ENCODE results near the gene DLGAP1.

DNA sequence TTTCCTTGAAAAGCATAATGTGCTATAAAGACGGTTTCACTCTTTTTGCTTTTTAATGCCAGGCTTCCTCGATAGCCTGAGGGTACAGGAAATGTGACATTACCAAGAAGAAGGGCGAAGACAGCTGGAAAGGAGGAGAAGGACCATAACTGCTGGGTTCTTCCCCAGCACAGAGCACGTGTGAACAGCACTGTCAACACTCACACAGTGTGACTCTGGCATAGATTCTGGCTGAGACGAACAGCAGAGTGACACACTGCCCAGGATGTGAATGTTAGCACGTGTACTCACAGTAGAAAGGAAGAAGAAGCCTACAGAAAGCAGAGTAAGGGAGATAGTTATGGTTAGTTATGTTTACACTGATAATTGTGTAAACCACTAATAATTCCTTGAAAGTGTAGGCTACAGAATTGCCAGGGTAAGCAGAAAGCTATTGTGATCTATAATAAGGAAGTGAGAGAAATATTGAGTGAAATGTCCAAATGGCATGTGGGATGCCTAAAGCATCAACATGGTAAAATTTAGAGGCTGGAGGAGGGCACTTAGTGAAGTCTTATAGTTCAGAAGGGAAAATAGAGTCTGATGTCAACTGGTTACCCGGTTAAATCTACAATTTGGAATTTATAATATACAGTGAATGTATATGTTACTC is 198.2 kb downstream of the DLGAP1 start:
- TF ChIP-seq CTCF (IDR thresholded peaks at IDR 0.05) (no peak), POLR2A (IDR thresholded peaks at IDR 0.05) (no peak), EP300 (IDR thresholded peaks at IDR 0.05) (no peak), POLR2AphosphoS5 (IDR thresholded peaks at IDR 0.05) (no peak)

Measured in gastroesophageal sphincter (tissue), 3 donors.